Suprapubic skin (tissue), 4 donors: ENCODE data around the gene SMAD7. TPM values are rescaled to one million over a fixed set of nuclear protein-coding genes. Genes with fewer than 3 reads are reported as not detected.
A peak's percentile ranks its signal among the peaks of the same experiment; 100 is the strongest.

Source experiments
- DNase-seq, 2 donors: peaks; one replicate each; pipeline ENCODE4 v3.0.0-alpha.2; 2019; ENCODE audit warnings: low spot score in 2 of 2
- H3K27ac ChIP-seq: fragments of 200-600 bp; sonication (generic); one replicate; pipeline ENCODE4 v1.5.1; 2019
- H3K27me3 ChIP-seq: fragments of 200-600 bp; sonication (generic); one replicate; pipeline ENCODE4 v1.5.1; 2019
- H3K36me3 ChIP-seq: fragments of 200-600 bp; sonication (generic); one replicate; pipeline ENCODE4 v1.5.1; 2019
- H3K4me1 ChIP-seq: fragments of 200-600 bp; sonication (generic); one replicate; pipeline ENCODE4 v1.5.1; 2019
- H3K4me3 ChIP-seq: fragments of 200-600 bp; sonication (generic); one replicate; pipeline ENCODE4 v1.5.1; 2019; ENCODE audit warnings: mild to moderate bottlenecking
- H3K9me3 ChIP-seq: fragments of 200-600 bp; sonication (generic); one replicate; pipeline ENCODE4 v1.5.1; 2019
- CTCF ChIP-seq, 2 donors: fragments of 200-600 bp in 1 of 2; fragments of 450-650 bp in 1 of 2; sonication (generic) in 1 of 2; IDR thresholded peaks; one replicate each; pipeline ENCODE4 v1.5.1; 2016 to 2019; ENCODE audit warnings: antibody characterized with exemption in 2 of 2, mild to moderate bottlenecking in 1 of 2, moderate library complexity in 1 of 2
- EP300 ChIP-seq: sonication (generic); formaldehyde crosslinking; IDR thresholded peaks from one replicate; pipeline ENCODE4 v1.6.1; 2017; ENCODE audit warnings: antibody characterized with exemption
- POLR2A ChIP-seq, 2 donors: fragments of 450-650 bp; IDR thresholded peaks; one replicate each; pipeline ENCODE4 v1.6.1; 2017; ENCODE audit warnings: antibody characterized with exemption in 2 of 2, mild to moderate bottlenecking in 2 of 2, moderate library complexity in 2 of 2
- POLR2AphosphoS5 ChIP-seq, 3 donors: sonication (generic); formaldehyde crosslinking; IDR thresholded peaks; one replicate each; pipeline ENCODE4 v1.6.1; 2017; ENCODE audit warnings: antibody characterized with exemption in 3 of 3
- WGBS: methylation state at CpG from one replicate; pipeline ENCODE4 v1.1.5; 2018; 5-methylcytosine and 5-hydroxymethylcytosine counted together
- total RNA-seq, 4 donors: library from RNA; depleted of rRNA; stranded (reverse); fragments of >200 nt; gene quantifications; one replicate each; pipeline ENCODE4 v1.1.0, GENCODE V29; 2016

SMAD7 gene
- total RNA-seq, 4 donors from 2014 or later: 19.7 to 41.6 (median 27.8) TPM

- Histone ChIP-seq H3K27ac (peak overlapping the region; percentile 66), H3K9me3 (no peaks in the 10 kb centered on the region), H3K27me3 (no peaks in the 10 kb centered on the region), H3K4me1 (peaks cover 32% of the 10 kb centered on the region), H3K36me3 (no peaks in the 10 kb centered on the region), H3K4me3 (no peak overlapping the region)
- WGBS: 90% methylated on average over 12 of the region's 12 CpGs
- no peak for TF ChIP-seq POLR2A (IDR thresholded peaks at IDR 0.05)
- TF ChIP-seq CTCF (IDR thresholded peaks at IDR 0.05): no peak
- no peak for TF ChIP-seq EP300
- TF ChIP-seq POLR2AphosphoS5 (IDR thresholded peaks at IDR 0.05): no peak
- DNase-seq: no peak
Observed at GRCh38 chr18:48992791-48993555, 42.2 kb upstream of the SMAD7 start.

- DNase-seq: no peak
- peaks cover 25% of the 10 kb centered on the region for H3K4me1 ChIP-seq
- H3K36me3 ChIP-seq: no peaks in the 10 kb centered on the region
- no peak overlapping the region for H3K4me3 ChIP-seq
- H3K9me3 ChIP-seq: no peaks in the 10 kb centered on the region
- TF ChIP-seq CTCF (IDR thresholded peaks at IDR 0.05) (no peak), EP300 (no peak), POLR2A (IDR thresholded peaks at IDR 0.05) (no peak), POLR2AphosphoS5 (IDR thresholded peaks at IDR 0.05) (no peak)
- WGBS: 99% methylated on average over 5 of the region's 8 CpGs
- H3K27me3 ChIP-seq: no peaks in the 10 kb centered on the region
- H3K27ac ChIP-seq: no peak overlapping the region
Observed at GRCh38 chr18:48992133-48992532, 41.4 kb upstream of the SMAD7 start.

DNA sequence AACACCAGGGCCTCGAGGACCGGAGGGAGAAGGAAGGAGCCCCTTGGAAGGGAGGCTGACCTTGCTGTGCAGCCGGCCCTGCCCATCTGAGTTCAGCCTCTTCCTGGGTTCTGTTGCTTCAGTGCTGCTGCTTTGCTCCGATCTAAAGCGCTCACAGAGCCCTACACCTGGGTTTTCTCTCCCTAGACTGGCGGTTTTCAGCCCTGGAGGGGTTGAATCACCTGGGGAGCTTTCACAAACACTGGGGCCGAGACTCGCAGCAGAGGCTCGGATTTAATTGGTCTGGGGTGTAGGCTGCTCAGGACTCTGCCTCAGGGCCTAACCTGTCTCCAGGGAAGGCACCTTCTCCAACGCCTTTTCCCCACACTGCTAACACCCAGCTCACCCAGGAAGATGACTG is 40.9 kb upstream of the SMAD7 start:
- no peaks in the 10 kb centered on the region for H3K36me3 ChIP-seq
- DNase-seq: no peak
- TF ChIP-seq POLR2AphosphoS5 (IDR thresholded peaks at IDR 0.05): no peak
- no peak for TF ChIP-seq CTCF (IDR thresholded peaks at IDR 0.05)
- no peak for TF ChIP-seq EP300
- no peak for TF ChIP-seq POLR2A (IDR thresholded peaks at IDR 0.05)
- H3K27ac ChIP-seq: no peak overlapping the region
- WGBS: 72% methylated on average over 10 of the region's 10 CpGs
- H3K9me3 ChIP-seq: no peaks in the 10 kb centered on the region
- no peak overlapping the region for H3K4me3 ChIP-seq
- H3K27me3 ChIP-seq: no peaks in the 10 kb centered on the region
- peaks cover 21% of the 10 kb centered on the region for H3K4me1 ChIP-seq

DNA sequence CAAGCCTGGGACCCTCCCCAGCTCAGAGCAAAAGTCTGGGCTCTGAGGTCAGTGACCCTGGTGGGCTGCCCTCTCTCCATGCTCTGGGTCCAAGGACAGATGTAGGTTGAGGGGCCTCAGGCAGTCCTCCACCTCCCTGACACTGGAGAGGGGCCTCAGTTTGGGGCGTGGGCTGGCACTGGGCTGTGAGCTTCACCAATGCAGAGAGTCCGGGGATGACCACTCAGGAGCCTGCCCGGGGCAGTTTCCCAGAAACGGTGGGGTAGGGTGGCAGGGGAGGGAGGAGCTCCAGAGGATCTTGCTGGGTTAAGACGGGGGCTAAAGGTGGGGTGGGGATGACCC is 40.5 kb upstream of the SMAD7 start:
- no peaks in the 10 kb centered on the region for H3K9me3 ChIP-seq
- H3K4me3 ChIP-seq: no peak overlapping the region
- 88% methylated on average over 5 of the region's 5 CpGs for WGBS
- H3K36me3 ChIP-seq: no peaks in the 10 kb centered on the region
- no peaks in the 10 kb centered on the region for H3K27me3 ChIP-seq
- no peak overlapping the region for H3K27ac ChIP-seq
- no peak for TF ChIP-seq POLR2AphosphoS5 (IDR thresholded peaks at IDR 0.05)
- no peak for TF ChIP-seq CTCF (IDR thresholded peaks at IDR 0.05)
- TF ChIP-seq EP300: no peak
- TF ChIP-seq POLR2A (IDR thresholded peaks at IDR 0.05): no peak
- peaks cover 18% of the 10 kb centered on the region for H3K4me1 ChIP-seq
- no peak for DNase-seq

GRCh38 chr18:48990481-48991318 is 39.9 kb upstream of the SMAD7 start:
- H3K4me3 ChIP-seq: no peak overlapping the region
- no peak overlapping the region for H3K27ac ChIP-seq
- H3K4me1 ChIP-seq: peaks cover 18% of the 10 kb centered on the region
- no peak for DNase-seq
- 81% methylated on average over 10 of the region's 15 CpGs for WGBS
- no peaks in the 10 kb centered on the region for H3K36me3 ChIP-seq
- TF ChIP-seq POLR2AphosphoS5 (IDR thresholded peaks at IDR 0.05): no peak
- H3K9me3 ChIP-seq: no peaks in the 10 kb centered on the region
- no peaks in the 10 kb centered on the region for H3K27me3 ChIP-seq
